IMR-90 (cell line): Measurements from ENCODE around the gene DLG5. TPM values are rescaled to one million over a fixed set of nuclear protein-coding genes. Genes with fewer than 3 reads are reported as not detected.

ENCODE experiments used
- ATAC-seq: fragments of 200-7000 bp; cut with Tn5 transposase; 2 replicates; pipeline ENCODE4 v1.9.1; 2020; ENCODE audit warnings: low read depth, mild to moderate bottlenecking, moderate library complexity
- BruUV-seq: library from RNA; stranded (reverse); fragments of 400-500 nt; replicated peaks from 2 replicates; lab custom pipeline; 2021; lab: Mats Ljungman, UMichigan
- CTCF ChIA-PET: fragments of 300-600 bp; formaldehyde crosslinking; extraction: SDS; loops from one replicate; lab custom pipeline; 2021; ENCODE audit warnings: antibody characterized with exemption; lab: Yijun Ruan, JAX
- POLR2A ChIA-PET: fragments of 300-600 bp; sonication (Branson Sonifier 250); formaldehyde crosslinking; loops from one replicate; lab custom pipeline; 2022; ENCODE audit warnings: antibody characterized with exemption; ENCODE audit not compliant: unreplicated experiment; lab: Charles Lee
- DNase-seq: peaks from one replicate; pipeline ENCODE4 v3.0.0; 2013
- H2AFZ ChIP-seq: replicated peaks from 2 replicates; pipeline ENCODE3; 2013; ENCODE audit warnings: low read length, mild to moderate bottlenecking; ENCODE audit not compliant: poor library complexity
- H2AK5ac ChIP-seq: 2 replicates; pipeline ENCODE4 v1.6.1; 2013; ENCODE audit warnings: low read depth, low read length, inconsistent platforms
- H2AK9ac ChIP-seq: replicated peaks from 2 replicates; pipeline ENCODE3; 2013; ENCODE audit warnings: mild to moderate bottlenecking, low read depth, low read length, moderate library complexity; ENCODE audit not compliant: poor library complexity
- H2BK120ac ChIP-seq: 2 replicates; pipeline ENCODE4 v1.6.1; 2013; ENCODE audit warnings: low read depth, low read length, inconsistent platforms
- H2BK15ac ChIP-seq: 3 replicates; pipeline ENCODE4 v1.6.1; 2013; ENCODE audit warnings: low read depth, low read length, inconsistent platforms
- H2BK20ac ChIP-seq: 2 replicates; pipeline ENCODE4 v1.6.1; 2013; ENCODE audit warnings: low read depth, mild to moderate bottlenecking, inconsistent platforms, low read length, moderate library complexity
- H2BK5ac ChIP-seq: 2 replicates; pipeline ENCODE4 v1.6.1; 2013; ENCODE audit warnings: mild to moderate bottlenecking, low read depth, low read length, inconsistent platforms; ENCODE audit not compliant: poor library complexity, severe bottlenecking
- H3K14ac ChIP-seq: replicated peaks from 2 replicates; pipeline ENCODE4 v1.6.1; 2013; ENCODE audit warnings: low read depth, low read length, inconsistent platforms
- H3K18ac ChIP-seq: 2 replicates; pipeline ENCODE4 v1.6.1; 2013; ENCODE audit warnings: low read depth, low read length, control low read depth
- H3K23ac ChIP-seq: 2 replicates; pipeline ENCODE4 v1.6.1; 2013; ENCODE audit warnings: low read depth, low read length, inconsistent platforms
- H3K27ac ChIP-seq: 2 replicates; pipeline ENCODE4 v1.5.1; 2013; ENCODE audit warnings: mild to moderate bottlenecking, control low read depth, low read length; ENCODE audit not compliant: insufficient read depth
- H3K27me3 ChIP-seq: 2 replicates; pipeline ENCODE4 v1.6.1; 2013; ENCODE audit warnings: low read length; ENCODE audit not compliant: control insufficient read depth, insufficient read depth
- H3K36me3 ChIP-seq: 2 replicates; pipeline ENCODE4 v1.6.1; 2013; ENCODE audit warnings: low read length, mixed read lengths; ENCODE audit not compliant: control insufficient read depth, insufficient read depth
- H3K4ac ChIP-seq: 2 replicates; pipeline ENCODE4 v1.6.1; 2013; ENCODE audit warnings: low read depth, low read length, inconsistent platforms
- H3K4me1 ChIP-seq: 2 replicates; pipeline ENCODE4 v1.6.1; 2013; ENCODE audit warnings: low read length, mixed read lengths; ENCODE audit not compliant: control insufficient read depth, insufficient read depth
- H3K4me2 ChIP-seq: 2 replicates; pipeline ENCODE4 v1.6.1; 2013; ENCODE audit warnings: low read depth, mild to moderate bottlenecking, control low read depth, low read length, moderate library complexity
- H3K4me3 ChIP-seq: 2 replicates; pipeline ENCODE4 v1.5.1; 2013; ENCODE audit warnings: low read depth, mild to moderate bottlenecking, control low read depth, low read length, moderate library complexity; ENCODE audit not compliant: insufficient read depth
- H3K56ac ChIP-seq: 2 replicates; pipeline ENCODE4 v1.6.1; 2013; ENCODE audit warnings: low read length, inconsistent platforms; ENCODE audit not compliant: insufficient read depth; ENCODE audit errors: extremely low read depth
- H3K79me1 ChIP-seq, 2 experiments: 2 replicates each; pipeline ENCODE4 v1.6.1; 2013; ENCODE audit warnings: low read length in 2 of 2, inconsistent platforms in 1 of 2, low read depth in 1 of 2
- H3K9ac ChIP-seq: 2 replicates; pipeline ENCODE4 v1.6.1; 2013; ENCODE audit warnings: low read depth, low read length, control low read depth
- H3K9me1 ChIP-seq: 2 replicates; pipeline ENCODE4 v1.6.1; 2013; ENCODE audit warnings: low read length, inconsistent platforms; ENCODE audit not compliant: insufficient read depth
- H3K9me3 ChIP-seq: 2 replicates; pipeline ENCODE4 v1.6.1; 2013; ENCODE audit warnings: low read length; ENCODE audit not compliant: control insufficient read depth, insufficient read depth
- H4K20me1 ChIP-seq: 2 replicates; pipeline ENCODE4 v1.6.1; 2013; ENCODE audit warnings: low read length, inconsistent platforms; ENCODE audit not compliant: insufficient read depth
- H4K5ac ChIP-seq: 2 replicates; pipeline ENCODE4 v1.6.1; 2013; ENCODE audit warnings: mild to moderate bottlenecking, low read depth, low read length, control low read depth
- H4K8ac ChIP-seq, 2 experiments: 2 replicates each; pipeline ENCODE4 v1.6.1; 2013; ENCODE audit warnings: low read depth in 2 of 2, low read length in 2 of 2, control low read depth in 1 of 2, inconsistent platforms in 1 of 2
- H4K91ac ChIP-seq: 2 replicates; pipeline ENCODE4 v1.6.1; 2013; ENCODE audit warnings: low read depth, low read length, inconsistent platforms; ENCODE audit not compliant: insufficient read depth
- BHLHE40 ChIP-seq: fragments of 150-350 bp; IDR thresholded peaks from 2 replicates; pipeline ENCODE4 v1.6.1; 2016; ENCODE audit warnings: mild to moderate bottlenecking, low read depth, low read length
- CEBPB ChIP-seq: IDR thresholded peaks from 2 replicates; pipeline ENCODE4 v1.6.1; 2012; ENCODE audit warnings: low read depth, low read length, improper control_type of control experiment
- CHD1 ChIP-seq: IDR thresholded peaks from 2 replicates; pipeline ENCODE4 v1.6.1; 2012; ENCODE audit warnings: low read depth, low read length, improper control_type of control experiment
- CTCF ChIP-seq: conservative IDR thresholded peaks from 2 replicates; pipeline ENCODE4 v1.5.1; 2012; ENCODE audit warnings: mild to moderate bottlenecking, low read depth, low read length, improper control_type of control experiment
- FOS ChIP-seq: fragments of 150-350 bp; IDR thresholded peaks from 2 replicates; pipeline ENCODE4 v1.6.1; 2016; ENCODE audit warnings: low read depth, low read length
- MAFK ChIP-seq: IDR thresholded peaks from 2 replicates; pipeline ENCODE4 v1.6.1; 2012; ENCODE audit warnings: low read depth, low read length, improper control_type of control experiment
- MAZ ChIP-seq: IDR thresholded peaks from 2 replicates; pipeline ENCODE4 v1.6.1; 2012; ENCODE audit warnings: low read depth, mild to moderate bottlenecking, low read length, improper control_type of control experiment, moderate library complexity, borderline replicate concordance
- NFE2L2 ChIP-seq: fragments of 150-350 bp; IDR thresholded peaks from 2 replicates; pipeline ENCODE4 v1.6.1; 2016; ENCODE audit warnings: low read depth, mild to moderate bottlenecking, low read length
- RCOR1 ChIP-seq: IDR thresholded peaks from 2 replicates; pipeline ENCODE4 v1.6.1; 2012; ENCODE audit warnings: mild to moderate bottlenecking, low read length, improper control_type of control experiment; ENCODE audit not compliant: insufficient replicate concordance
- SMC3 ChIP-seq: fragments of 150-350 bp; IDR thresholded peaks from 2 replicates; pipeline ENCODE4 v1.6.1; 2016; ENCODE audit warnings: low read depth, mild to moderate bottlenecking, antibody characterized with exemption, low read length, moderate library complexity
- dilution Hi-C: fragments of 300-500 bp; cut with HindIII; formaldehyde crosslinking; loops from one replicate; pipeline ENCODE4 v1.14.3; 2018; ENCODE audit warnings: low sequenced_read_pairs; ENCODE audit not compliant: unreplicated experiment
- in situ Hi-C: fragments of 300-500 bp; cut with MboI; formaldehyde crosslinking; loops from 3 replicates; pipeline ENCODE4 v1.14.3; 2019; ENCODE audit warnings: low sequenced_read_pairs, inconsistent platforms, mixed read lengths
- intact Hi-C: fragments of 100-400 bp; cut with micrococcal nuclease; formaldehyde crosslinking; loops from 2 replicates; pipeline ENCODE4 v1.10.0; 2022
- polyA plus RNA-seq, 3 experiments: library from polyadenylated mRNA; depleted of rRNA; stranded (reverse); fragments of >200 nt; gene quantifications; 2 replicates each; pipeline ENCODE4 v1.2.3, GENCODE V29; 2012; ENCODE audit warnings: low replicate concordance in 1 of 3
- total RNA-seq: library from RNA; depleted of rRNA; stranded (reverse); fragments of >200 nt; gene quantifications from 2 replicates; pipeline ENCODE4 v1.2.3, GENCODE V29; 2012

Gene DLG5
- total and polyA plus RNA-seq, 2 of the 4 experiments (the other 2 are of a cell fraction), result 12.7 to 28.7 TPM

GRCh38 chr10:77845451-77845850 lies 81.1 kb downstream of the DLG5 start:
- Histone ChIP-seq H2BK5ac (peak overlapping the region; percentile 87), H2AFZ (no peak overlapping the region), H3K27me3 (no peaks in the 10 kb centered on the region), H3K56ac (0 out of 2 replicates have a peak overlapping the region, but pooled peaks have one; percentile 24), H2AK5ac (peak overlapping the region; percentile 29; the same call in 1 of the 2 replicates), H2BK15ac (0 out of 3 replicates have a peak overlapping the region, but pooled peaks have one; percentile 36), H4K20me1 (no peaks in the 10 kb centered on the region), H3K14ac (peak overlapping the region; percentile 53), H4K8ac (peak overlapping the region; percentile 21 to 64; a peak in 1 of 4 replicates), H3K27ac (peak overlapping the region; percentile 18; the same call in 1 of the 2 replicates), H3K4me2 (peak overlapping the region; percentile 33; the same call in 1 of the 2 replicates), H2BK20ac (peak overlapping the region; percentile 42; the same call in 1 of the 2 replicates), H3K9ac (peak overlapping the region; percentile 4; the same call in 1 of the 2 replicates), H2BK120ac (peak overlapping the region; percentile 77; the same call in 1 of the 2 replicates), H3K9me1 (peaks cover 8% of the 10 kb centered on the region; the same call in 1 of the 2 replicates), H3K23ac (no peak overlapping the region; the same call in 1 of the 2 replicates), H4K91ac (peak overlapping the region; percentile 78), H3K36me3 (peaks cover 34% of the 10 kb centered on the region), H4K5ac (peak overlapping the region; percentile 42; the same call in 1 of the 2 replicates), H2AK9ac (no peak overlapping the region), H3K9me3 (no peaks in the 10 kb centered on the region), H3K4ac (peak overlapping the region; percentile 82), H3K79me1 (peaks cover 31 to 78% of the 10 kb centered on the region in 2 experiments), H3K18ac (peak overlapping the region; percentile 27; the same call in 1 of the 2 replicates), H3K4me3 (no peak overlapping the region), H3K4me1 (peaks cover 20% of the 10 kb centered on the region)
- CTCF ChIA-PET, result interaction anchor here (0.6 to 0.9 kb wide), 2 partner anchors 133 to 174 kb away, joined by 3 to 5 read pairs; no protein-coding TSS in a partner anchor
- intact Hi-C loops, result loop anchor here (5.0 kb wide), 1 partner anchor 42 kb away; no protein-coding TSS in a partner anchor
- ATAC-seq, result no peak
- TF ChIP-seq CEBPB, result no peak
- no peak for TF ChIP-seq NFE2L2
- no peak for TF ChIP-seq CHD1
- no peak for TF ChIP-seq CTCF
- TF ChIP-seq SMC3, result no peak
- TF ChIP-seq MAZ, result no peak
- TF ChIP-seq RCOR1, result no peak
- TF ChIP-seq MAFK, result no peak
- no peak for TF ChIP-seq FOS
- TF ChIP-seq BHLHE40, result no peak
- DNase-seq, result no peak
- POLR2A ChIA-PET, result no interaction called here
- no TSS peak for BruUV-seq
- dilution Hi-C loops, result no loop called here
- in situ Hi-C loops, result loop anchor here (5.0 kb wide), 1 partner anchor 132 kb away; no protein-coding TSS in a partner anchor
